GM04503 (cell line): Measurements from ENCODE around the gene CTIF.

Experiments used
- DNase-seq: peaks from one replicate; pipeline ENCODE4 v3.0.0-alpha.2; 2012; ENCODE audit warnings: low read depth

Gene CTIF

GRCh38 chr18:48575658-48576456 lies 37.0 kb downstream of the CTIF start:
- no peak for DNase-seq

DNA sequence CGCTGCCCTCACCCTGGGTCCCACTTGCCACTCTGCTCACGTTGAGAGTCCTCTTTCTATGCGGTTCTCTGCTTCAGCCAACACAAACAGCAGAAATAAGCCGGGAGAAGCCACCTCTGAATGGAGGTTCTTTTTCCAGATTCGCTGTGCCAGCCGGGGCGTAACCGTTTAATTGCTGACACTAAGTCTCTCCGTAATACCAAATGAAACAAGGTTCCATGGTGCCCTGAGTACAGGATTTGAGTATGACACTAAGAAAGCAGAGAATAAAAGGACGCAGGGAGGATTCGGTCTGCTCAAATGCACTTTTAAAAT lies 37.6 kb downstream of the CTIF start:
- DNase-seq, result no peak

DNA sequence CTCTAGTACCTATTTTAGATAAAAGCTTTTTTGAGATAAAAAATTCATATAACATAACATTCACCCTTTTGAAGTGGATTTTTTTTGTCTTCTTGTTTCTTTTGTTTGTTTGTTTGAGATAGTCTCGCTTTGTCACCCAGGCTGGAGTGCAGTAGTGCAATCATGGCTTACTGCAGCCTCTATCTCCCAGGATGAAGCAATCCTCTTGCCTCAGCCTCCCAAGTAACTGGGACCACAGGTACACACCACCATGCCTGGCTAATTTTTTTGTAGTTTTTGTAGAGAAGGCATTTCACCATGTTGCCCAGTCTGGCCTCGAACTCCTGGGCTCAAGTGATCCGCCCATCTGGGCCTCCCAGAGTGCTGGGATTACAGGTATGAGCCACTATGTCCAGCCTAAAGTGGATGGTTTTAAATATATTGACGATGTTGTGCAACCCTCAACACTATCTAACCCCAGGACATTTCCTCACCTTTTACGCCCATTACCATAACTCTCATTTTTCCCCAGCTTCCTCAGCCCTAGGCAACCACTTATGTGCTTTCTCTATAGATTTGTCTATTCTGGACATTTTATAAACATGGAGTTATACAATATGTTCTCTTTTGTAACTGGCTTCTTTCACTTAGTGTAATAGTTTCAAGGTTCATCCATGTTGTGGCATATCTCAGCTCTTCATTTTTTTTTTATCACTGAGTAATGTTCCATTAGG lies 38.8 kb downstream of the CTIF start:
- no peak for DNase-seq

DNA sequence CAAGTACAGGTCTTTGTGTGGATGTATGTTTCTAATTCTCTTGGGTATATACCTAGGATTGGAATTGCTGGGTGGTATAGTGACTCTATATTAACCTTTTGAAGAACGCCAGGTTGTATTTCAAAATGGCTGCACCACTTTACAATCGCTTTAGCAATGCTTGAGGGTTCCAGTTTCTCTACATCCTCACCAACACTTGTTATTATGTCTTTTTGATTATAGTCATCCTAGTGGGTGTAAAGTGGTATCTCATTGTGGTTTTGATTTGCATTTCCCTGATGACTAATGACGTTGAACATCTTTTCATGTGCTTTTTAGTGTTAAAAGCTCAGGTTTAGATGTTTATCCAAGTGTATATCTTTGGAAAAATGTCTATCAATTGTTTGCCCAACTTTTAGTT lies 39.5 kb downstream of the CTIF start:
- no peak for DNase-seq

- no peak for DNase-seq
These were observed 41.2 kb downstream of the CTIF start for GRCh38 chr18:48580066-48580465.

GRCh38 chr18:48580782-48581181 lies 42.0 kb downstream of the CTIF start:
- DNase-seq, result no peak

DNA sequence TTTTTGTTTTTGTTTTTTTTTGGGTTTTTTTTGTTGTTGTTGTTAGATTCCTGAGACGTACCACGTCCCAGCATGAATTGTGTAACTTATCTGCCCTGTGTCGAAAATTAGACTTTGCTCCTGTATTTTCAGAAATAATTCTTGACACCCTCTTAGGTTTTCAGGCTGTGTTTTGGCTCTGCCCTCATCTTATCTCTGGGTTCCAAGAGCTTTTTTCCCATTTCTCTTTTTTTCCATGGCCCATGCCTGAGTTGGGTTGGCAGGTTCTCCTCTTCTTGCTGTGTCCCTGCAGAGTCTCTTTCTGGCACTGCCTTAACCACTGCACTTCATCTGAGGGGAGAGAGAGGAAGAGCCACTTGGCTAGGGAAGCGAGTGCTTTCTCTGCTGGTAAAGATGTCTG lies 42.4 kb downstream of the CTIF start:
- DNase-seq, result no peak

DNA sequence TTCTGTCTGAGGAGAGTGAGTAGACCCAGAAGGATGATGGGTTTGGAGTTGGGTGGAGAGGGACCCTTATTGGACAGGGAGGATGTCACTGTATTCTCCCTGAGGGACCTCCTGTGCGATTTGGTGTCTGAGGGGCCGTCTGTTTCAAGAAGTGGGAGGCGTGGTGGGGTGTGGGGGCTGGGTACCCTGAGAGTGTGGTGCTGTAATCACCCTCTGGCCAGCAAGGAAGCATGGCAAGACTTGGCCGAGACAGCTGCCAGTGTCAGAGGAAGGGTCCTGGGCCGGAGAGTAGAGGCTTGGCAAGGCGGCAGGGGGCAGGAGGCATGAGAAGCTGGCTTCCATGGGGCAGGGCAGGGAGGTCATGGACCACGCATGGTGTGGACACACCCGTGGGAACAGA lies 43.1 kb downstream of the CTIF start:
- DNase-seq, result no peak

DNA sequence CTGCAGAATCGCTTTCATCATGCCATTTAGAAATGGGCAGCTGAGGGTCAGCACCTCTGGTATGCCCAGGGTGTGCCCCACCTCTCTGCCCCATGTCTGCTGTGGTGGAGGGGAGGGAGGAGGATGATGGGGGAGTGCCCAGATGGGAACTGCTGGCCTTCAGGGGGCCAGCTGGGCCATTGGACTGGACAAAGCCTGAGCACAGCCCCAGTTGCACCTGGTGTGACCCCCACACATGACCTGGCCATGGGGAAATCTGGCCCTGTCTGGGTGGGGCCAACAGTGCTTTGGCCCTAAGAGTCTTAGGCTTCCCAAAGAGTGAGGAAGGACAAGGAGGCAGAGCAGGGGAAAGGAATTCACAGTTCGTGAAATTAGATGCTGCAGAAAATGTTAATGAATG lies 44.1 kb downstream of the CTIF start:
- DNase-seq, result no peak

GRCh38 chr18:48583573-48583972 lies 44.7 kb downstream of the CTIF start:
- no peak for DNase-seq

- no peak for DNase-seq
These were observed 51.1 kb downstream of the CTIF start for GRCh38 chr18:48589797-48590519.

DNA sequence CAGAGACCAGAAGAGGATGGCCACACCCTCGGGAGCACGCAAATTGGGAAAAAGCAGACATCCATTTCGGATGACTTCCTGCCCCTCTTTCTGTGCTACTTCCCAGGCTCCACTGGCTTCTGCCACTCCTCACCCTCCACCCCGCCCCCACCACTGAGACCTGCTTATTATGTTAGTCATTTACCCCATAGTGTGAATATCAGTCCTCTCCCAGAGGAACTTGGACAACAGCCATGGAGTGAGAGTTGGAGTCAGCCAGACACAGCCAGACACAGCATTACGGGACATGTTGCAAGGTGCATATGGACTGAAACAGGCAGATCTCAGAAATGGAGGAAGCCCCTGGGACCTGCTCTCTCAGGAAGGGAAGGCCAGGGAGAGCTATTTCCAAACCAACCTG lies 51.8 kb downstream of the CTIF start:
- peak; percentile 72 for DNase-seq

DNA sequence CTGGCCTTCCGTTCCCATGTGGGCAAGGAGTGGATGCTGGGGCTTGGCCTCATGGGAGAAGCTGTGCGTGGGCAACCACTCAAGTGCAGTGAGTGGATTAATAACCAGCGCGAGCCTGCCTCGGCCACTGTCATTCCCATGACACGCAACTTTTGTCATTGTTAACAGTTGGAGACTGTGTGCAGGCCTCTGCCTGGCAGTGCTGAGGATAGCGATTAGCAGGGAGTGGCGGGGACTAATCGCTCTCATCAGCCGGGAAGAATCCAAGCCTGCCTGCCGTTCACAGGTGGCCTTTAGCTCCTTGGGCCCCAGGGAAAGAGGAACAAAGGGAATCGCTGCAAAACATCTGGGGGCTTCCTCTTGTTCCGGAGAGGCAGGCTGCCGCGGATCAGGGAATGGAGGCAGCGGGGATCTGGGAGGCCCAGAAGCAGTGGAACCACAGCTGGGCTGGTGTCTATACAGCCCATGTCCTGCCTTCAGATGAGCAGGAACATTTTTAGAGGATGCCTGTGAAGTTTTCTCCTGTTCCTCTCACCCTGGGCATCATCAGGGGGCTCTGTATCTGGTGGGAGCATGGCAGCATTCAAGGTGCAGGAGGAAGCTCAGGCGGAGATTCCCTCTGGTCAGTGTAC lies 53.8 kb downstream of the CTIF start:
- DNase-seq, result no peak

GRCh38 chr18:48594471-48595094 lies 55.8 kb downstream of the CTIF start:
- DNase-seq, result no peak

GRCh38 chr18:48595703-48596218 lies 56.9 kb downstream of the CTIF start:
- DNase-seq, result no peak

- DNase-seq, result no peak
These were observed 58.3 kb downstream of the CTIF start for GRCh38 chr18:48597110-48597509.

GRCh38 chr18:48597671-48598070 lies 58.8 kb downstream of the CTIF start:
- DNase-seq, result no peak

DNA sequence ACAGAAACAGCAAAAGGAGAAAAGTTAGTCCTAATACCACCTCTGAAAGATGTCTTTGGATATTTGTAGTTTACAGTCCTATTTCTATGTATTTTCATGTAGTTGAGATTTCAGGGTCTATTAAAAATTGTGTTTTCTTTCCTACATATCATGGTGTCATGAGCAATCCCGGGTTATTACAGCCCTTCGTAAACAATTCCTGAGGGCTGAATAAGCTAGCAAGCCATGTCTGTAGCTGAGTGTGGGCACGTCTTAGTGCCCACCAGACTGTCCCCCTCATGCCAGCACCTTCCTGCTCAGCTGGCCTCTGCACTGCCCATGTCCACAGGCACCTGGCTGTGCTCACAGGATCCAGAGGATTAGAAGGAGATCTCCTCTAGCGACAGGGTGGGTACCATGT lies 60.6 kb downstream of the CTIF start:
- no peak for DNase-seq

DNA sequence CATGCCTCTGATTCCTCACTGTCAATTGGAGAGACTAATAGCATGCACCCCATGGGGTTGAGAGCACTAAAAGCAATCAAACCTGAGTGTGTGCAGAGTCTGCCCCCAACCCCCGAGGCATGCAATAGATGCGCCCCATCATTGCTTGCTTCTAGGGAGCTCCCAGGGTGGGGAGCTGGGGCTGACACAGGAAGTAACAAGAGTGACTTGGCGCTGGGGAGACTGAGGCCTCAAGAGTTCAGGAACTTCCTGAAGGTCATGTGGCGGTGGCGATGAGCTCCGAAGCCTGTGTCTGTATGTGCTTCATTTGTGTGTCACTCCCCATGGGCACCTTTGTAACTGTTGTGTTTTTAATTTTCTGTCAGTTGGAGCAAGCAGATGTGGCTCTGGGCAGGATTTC lies 61.2 kb downstream of the CTIF start:
- DNase-seq, result no peak

DNA sequence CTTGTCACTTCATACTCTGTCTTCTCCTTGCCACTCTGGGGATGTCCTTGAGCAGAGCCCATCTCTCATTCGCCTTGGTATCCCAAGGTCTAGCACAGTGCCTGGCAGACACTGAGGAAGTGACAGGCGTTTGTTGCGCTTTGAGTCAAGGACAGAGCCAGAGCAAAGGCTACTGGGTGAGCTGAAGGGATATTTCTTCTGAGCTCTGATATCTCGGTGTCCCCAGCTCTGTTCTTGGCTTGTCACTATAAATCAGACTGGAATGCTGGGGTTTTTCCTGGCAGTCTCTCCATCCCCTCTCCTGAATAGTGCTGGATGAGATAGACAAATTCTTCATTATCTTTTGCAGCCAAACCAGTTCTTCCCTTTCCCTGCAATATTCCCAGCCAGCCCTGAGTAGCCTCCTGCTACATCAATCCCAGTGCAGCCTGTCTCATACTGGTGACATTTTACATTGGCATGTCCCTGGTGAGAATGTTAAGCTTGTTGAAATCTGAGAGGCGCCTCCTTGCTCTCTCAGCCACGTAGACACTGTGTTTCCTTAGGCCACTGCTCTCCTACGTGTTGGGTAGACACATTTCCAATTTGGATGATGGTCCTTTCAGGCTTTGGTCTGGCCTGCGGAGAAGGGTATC lies 61.7 kb downstream of the CTIF start:
- DNase-seq, result no peak

DNA sequence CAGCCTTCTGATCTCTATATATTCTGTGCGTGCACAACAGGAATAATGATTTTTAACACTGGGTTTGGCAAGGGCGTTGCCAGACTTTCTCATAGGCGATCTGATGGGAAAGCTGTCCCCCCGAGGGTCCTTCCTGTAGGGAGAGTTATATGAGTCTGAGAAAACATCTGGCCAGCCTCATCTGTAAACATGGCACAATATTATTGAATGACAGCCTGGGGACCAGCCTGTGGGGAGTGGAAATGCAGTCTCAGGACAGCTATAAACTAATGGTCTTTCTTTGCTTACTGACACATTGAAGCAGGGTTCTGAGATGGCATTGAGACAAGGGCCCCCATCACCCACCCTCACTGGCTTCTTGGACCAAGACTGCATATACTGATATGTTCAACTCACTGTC lies 62.5 kb downstream of the CTIF start:
- no peak for DNase-seq
